Dedifferentiated amniotic fluid mesenchymal stem cell (primary cell): ENCODE measurements around the gene SLC12A3.
A peak's percentile ranks its signal among the peaks of the same experiment; 100 is the strongest.

ENCODE experiments used
- DNase-seq: peaks from one replicate; pipeline ENCODE4 v3.0.0-alpha.2; 2016; ENCODE audit errors: extremely low spot score

Gene SLC12A3

GRCh38 chr16:56847173-56847910 lies 17.7 kb upstream of the SLC12A3 start:
- DNase-seq: no peak

GRCh38 chr16:56848029-56848936 lies 16.7 kb upstream of the SLC12A3 start:
- DNase-seq: no peak

- DNase-seq: peak; percentile 36
Measured at GRCh38 chr16:56848955-56849689, 15.9 kb upstream of the SLC12A3 start.

GRCh38 chr16:56849690-56850680 lies 15.0 kb upstream of the SLC12A3 start:
- peak; percentile 16 for DNase-seq

GRCh38 chr16:56851671-56852400 lies 13.2 kb upstream of the SLC12A3 start:
- peak; percentile 29 for DNase-seq

GRCh38 chr16:56852401-56852730 lies 12.6 kb upstream of the SLC12A3 start:
- DNase-seq: no peak

- no peak for DNase-seq
Measured at GRCh38 chr16:56852968-56853367, 12.0 kb upstream of the SLC12A3 start.

- DNase-seq: no peak
Measured at GRCh38 chr16:56855201-56855600, 9.8 kb upstream of the SLC12A3 start.

GRCh38 chr16:56855946-56856345 lies 9.1 kb upstream of the SLC12A3 start:
- DNase-seq: no peak

GRCh38 chr16:56856876-56857447 lies 8.0 kb upstream of the SLC12A3 start:
- DNase-seq: no peak

GRCh38 chr16:56858374-56858773 lies 6.6 kb upstream of the SLC12A3 start:
- no peak for DNase-seq

GRCh38 chr16:56859636-56860035 lies 5.4 kb upstream of the SLC12A3 start:
- no peak for DNase-seq

- no peak for DNase-seq
Measured at GRCh38 chr16:56860226-56861020, 4.6 kb upstream of the SLC12A3 start.

- no peak for DNase-seq
Measured at GRCh38 chr16:56861092-56861610, 3.9 kb upstream of the SLC12A3 start.

- no peak for DNase-seq
Measured at GRCh38 chr16:56861756-56862155, 3.3 kb upstream of the SLC12A3 start.

- no peak for DNase-seq
Measured at GRCh38 chr16:56862776-56863175, 2.2 kb upstream of the SLC12A3 start.

- DNase-seq: no peak
Measured at GRCh38 chr16:56865394-56866062, 521 bp downstream of the SLC12A3 start.
